DND-41 (cell line): ENCODE results near the gene PLA2G4B.

Source experiments
- ATAC-seq: fragments of 200-7000 bp; cut with Tn5 transposase; 3 replicates; pipeline ENCODE4 v1.9.1; 2021; ENCODE audit warnings: low read depth; ENCODE audit not compliant: insufficient read depth
- DNase-seq: peaks from one replicate; pipeline ENCODE4 v3.0.0-alpha.2; 2020
- H2AFZ ChIP-seq: 2 replicates; pipeline ENCODE4 v1.6.0; 2012; ENCODE audit warnings: low read depth, low read length
- H3K27ac ChIP-seq: 2 replicates; pipeline ENCODE4 v1.5.1; 2012; ENCODE audit warnings: low read length, inconsistent platforms
- H3K27me3 ChIP-seq: fragments of 200-600 bp; sonication (generic); 2 replicates; pipeline ENCODE4 v1.6.0; 2012; ENCODE audit warnings: low read length, mild to moderate bottlenecking, inconsistent platforms; ENCODE audit not compliant: insufficient read depth, poor library complexity
- H3K36me3 ChIP-seq: 2 replicates; pipeline ENCODE4 v1.5.1; 2012; ENCODE audit warnings: low read length, inconsistent platforms; ENCODE audit not compliant: insufficient read depth
- H3K4me1 ChIP-seq: 2 replicates; pipeline ENCODE4 v1.5.1; 2012; ENCODE audit warnings: mild to moderate bottlenecking, low read length; ENCODE audit not compliant: insufficient read depth
- H3K4me2 ChIP-seq: 2 replicates; pipeline ENCODE4 v1.6.0; 2012; ENCODE audit warnings: mild to moderate bottlenecking, moderate library complexity, low read length, inconsistent platforms; ENCODE audit not compliant: insufficient read depth
- H3K4me3 ChIP-seq, 2 experiments: fragments of 200-600 bp in 1 of 2; shearing (Covaris generic) in 1 of 2; 2 replicates each; pipeline ENCODE4 v1.5.1; 2012 to 2016; ENCODE audit warnings: inconsistent platforms in 2 of 2, low read length in 2 of 2, mild to moderate bottlenecking in 2 of 2, low read depth in 1 of 2, moderate library complexity in 1 of 2
- H3K79me2 ChIP-seq: 2 replicates; pipeline ENCODE4 v1.6.0; 2012; ENCODE audit warnings: low read length, inconsistent platforms; ENCODE audit not compliant: insufficient read depth
- H3K9ac ChIP-seq: 2 replicates; pipeline ENCODE4 v1.6.0; 2012; ENCODE audit warnings: low read depth, mild to moderate bottlenecking, inconsistent platforms, low read length, moderate library complexity
- H3K9me3 ChIP-seq: 2 replicates; pipeline ENCODE4 v1.5.1; 2012; ENCODE audit warnings: low read length, moderate library complexity, mild to moderate bottlenecking, inconsistent platforms; ENCODE audit not compliant: insufficient read depth, severe bottlenecking
- H4K20me1 ChIP-seq: 2 replicates; pipeline ENCODE4 v1.6.0; 2012; ENCODE audit warnings: low read length; ENCODE audit not compliant: insufficient read depth
- CTCF ChIP-seq: IDR thresholded peaks from 2 replicates; pipeline ENCODE4 v1.5.1; 2012; ENCODE audit warnings: borderline replicate concordance, low read length, moderate library complexity, mild to moderate bottlenecking; ENCODE audit not compliant: poor library complexity, severe bottlenecking; ENCODE audit errors: extremely low read depth
- EZH2 ChIP-seq: IDR thresholded peaks from 3 replicates; pipeline ENCODE4 v1.6.1; 2012; ENCODE audit warnings: borderline replicate concordance, low read depth, mild to moderate bottlenecking, moderate library complexity, low read length, inconsistent platforms; ENCODE audit not compliant: severe bottlenecking

Gene PLA2G4B

GRCh38 chr15:41847206-41847605 is 8.6 kb downstream of the PLA2G4B start:
- H3K9me3 ChIP-seq: no peaks in the 10 kb centered on the region
- TF ChIP-seq CTCF (no peak), EZH2 (no peak)
- no peaks in the 10 kb centered on the region for H3K27me3 ChIP-seq
- peaks cover 9% of the 10 kb centered on the region for H3K36me3 ChIP-seq
- ATAC-seq (no peak), DNase-seq (no peak)
- no peak overlapping the region for H3K27ac ChIP-seq
- no peak overlapping the region for H3K4me2 ChIP-seq
- H2AFZ ChIP-seq: no peak overlapping the region
- H3K4me1 ChIP-seq: no peaks in the 10 kb centered on the region
- no peak overlapping the region for H3K4me3 ChIP-seq
- H3K79me2 ChIP-seq: no peaks in the 10 kb centered on the region
- H4K20me1 ChIP-seq: no peaks in the 10 kb centered on the region
- H3K9ac ChIP-seq: no peak overlapping the region

GRCh38 chr15:41847981-41848380 is 9.3 kb downstream of the PLA2G4B start:
- no peak for TF ChIP-seq CTCF
- no peak for TF ChIP-seq EZH2
- Histone ChIP-seq H2AFZ (no peak overlapping the region), H3K36me3 (peaks cover 9% of the 10 kb centered on the region), H3K79me2 (no peaks in the 10 kb centered on the region), H3K9ac (no peak overlapping the region), H3K4me2 (no peak overlapping the region), H4K20me1 (no peaks in the 10 kb centered on the region), H3K4me3 (no peak overlapping the region), H3K27ac (no peak overlapping the region), H3K27me3 (no peaks in the 10 kb centered on the region), H3K4me1 (no peaks in the 10 kb centered on the region), H3K9me3 (no peaks in the 10 kb centered on the region)
- no peak for ATAC-seq
- no peak for DNase-seq

- Histone ChIP-seq H3K4me2 (no peak overlapping the region), H4K20me1 (no peaks in the 10 kb centered on the region), H3K27me3 (no peaks in the 10 kb centered on the region), H2AFZ (no peak overlapping the region), H3K9me3 (no peaks in the 10 kb centered on the region), H3K36me3 (peaks cover 9% of the 10 kb centered on the region), H3K27ac (no peak overlapping the region), H3K79me2 (no peaks in the 10 kb centered on the region), H3K4me3 (no peak overlapping the region), H3K9ac (no peak overlapping the region), H3K4me1 (no peaks in the 10 kb centered on the region)
- TF ChIP-seq CTCF: no peak
- TF ChIP-seq EZH2: no peak
- DNase-seq (no peak), ATAC-seq (no peak)
Measured at GRCh38 chr15:41848631-41849030, 10.0 kb downstream of the PLA2G4B start.

- H3K27ac ChIP-seq: no peak overlapping the region
- H3K79me2 ChIP-seq: no peaks in the 10 kb centered on the region
- no peak for ATAC-seq
- H3K4me2 ChIP-seq: no peak overlapping the region
- no peak overlapping the region for H3K4me3 ChIP-seq
- no peaks in the 10 kb centered on the region for H3K9me3 ChIP-seq
- no peak for DNase-seq
- H4K20me1 ChIP-seq: no peaks in the 10 kb centered on the region
- no peaks in the 10 kb centered on the region for H3K27me3 ChIP-seq
- no peaks in the 10 kb centered on the region for H3K4me1 ChIP-seq
- H3K36me3 ChIP-seq: peaks cover 7% of the 10 kb centered on the region
- TF ChIP-seq CTCF (no peak), EZH2 (no peak)
- no peak overlapping the region for H2AFZ ChIP-seq
- H3K9ac ChIP-seq: no peak overlapping the region
Measured at GRCh38 chr15:41849204-41849603, 10.6 kb downstream of the PLA2G4B start.
